ENCODE measurements around the gene SH3BGRL2.
"Not testable (repeated sequence)": the region's sequence is repeated elsewhere in the genome, so short reads cannot be mapped to it uniquely, and the experiment has no call there.

Gene SH3BGRL2

GRCh38 chr6:79614326-79615305 lies 16.5 kb upstream of the SH3BGRL2 start:
- DNase-seq (ENCODE audit: low spot score), result no peak

- no peak for DNase-seq (ENCODE audit: low spot score)
Measured at GRCh38 chr6:79617518-79617941, 13.6 kb upstream of the SH3BGRL2 start.

DNA sequence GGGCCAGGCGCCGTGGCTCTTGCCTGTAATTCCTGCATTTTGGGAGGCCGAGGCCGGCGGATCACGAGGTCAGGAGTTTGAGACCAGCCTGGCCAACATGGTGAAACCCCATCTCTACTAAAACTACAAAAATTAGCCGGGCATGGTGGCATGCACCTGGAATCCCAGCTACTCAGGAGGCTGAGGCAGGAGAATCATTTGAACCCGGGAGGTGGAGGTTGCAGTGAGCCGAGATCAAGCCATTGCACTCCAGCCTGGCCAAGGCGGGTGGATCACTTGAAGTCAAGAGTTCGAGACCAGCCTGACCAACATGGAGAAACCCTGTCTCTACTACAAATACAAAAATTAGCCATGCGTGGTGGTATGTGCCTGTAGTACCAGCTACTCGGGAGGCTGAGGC lies 12.7 kb upstream of the SH3BGRL2 start:
- DNase-seq (ENCODE audit: low spot score), result not testable (repeated sequence)

DNA sequence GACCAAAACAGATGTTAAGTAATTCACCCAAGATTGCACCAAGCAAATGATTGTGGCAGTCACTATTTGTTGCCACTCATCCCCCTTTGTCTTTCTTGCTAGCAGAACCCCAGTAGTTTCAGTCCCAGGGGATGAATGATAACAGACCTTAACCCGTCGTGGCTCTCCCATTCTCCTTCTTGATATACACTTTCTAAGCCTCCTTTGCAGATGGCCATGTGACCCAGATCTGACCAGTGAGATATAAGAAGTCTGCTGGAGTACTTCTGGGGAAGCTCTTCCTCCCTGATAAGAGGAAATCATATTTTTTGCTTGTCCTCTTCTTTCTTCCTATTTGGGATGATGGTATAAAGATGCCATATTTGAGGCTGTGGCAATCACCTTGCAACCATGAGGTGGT lies 9.6 kb upstream of the SH3BGRL2 start:
- no peak for DNase-seq (ENCODE audit: low spot score)

- no peak for DNase-seq (ENCODE audit: low spot score)
Measured at GRCh38 chr6:79622364-79622763, 8.8 kb upstream of the SH3BGRL2 start.

DNA sequence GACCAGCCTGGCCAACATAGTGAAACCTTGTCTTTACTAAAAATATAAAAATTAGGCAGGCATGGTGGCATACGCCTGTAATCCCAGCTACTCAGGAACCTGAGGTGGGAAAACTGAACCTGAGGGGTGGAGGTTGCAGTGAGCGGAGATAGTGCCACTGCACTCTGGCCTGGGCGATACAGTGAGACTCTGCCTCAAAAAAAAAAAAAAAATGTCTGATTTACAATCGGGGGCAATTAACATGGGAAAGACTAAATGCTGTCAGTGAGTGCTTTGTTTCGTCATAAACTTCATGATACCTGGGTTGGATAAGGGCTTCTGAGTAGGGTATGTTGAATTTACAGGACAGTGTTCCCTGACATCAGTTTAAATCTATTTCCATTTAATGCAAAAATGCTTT lies 8.0 kb upstream of the SH3BGRL2 start:
- no peak for DNase-seq (ENCODE audit: low spot score)

DNA sequence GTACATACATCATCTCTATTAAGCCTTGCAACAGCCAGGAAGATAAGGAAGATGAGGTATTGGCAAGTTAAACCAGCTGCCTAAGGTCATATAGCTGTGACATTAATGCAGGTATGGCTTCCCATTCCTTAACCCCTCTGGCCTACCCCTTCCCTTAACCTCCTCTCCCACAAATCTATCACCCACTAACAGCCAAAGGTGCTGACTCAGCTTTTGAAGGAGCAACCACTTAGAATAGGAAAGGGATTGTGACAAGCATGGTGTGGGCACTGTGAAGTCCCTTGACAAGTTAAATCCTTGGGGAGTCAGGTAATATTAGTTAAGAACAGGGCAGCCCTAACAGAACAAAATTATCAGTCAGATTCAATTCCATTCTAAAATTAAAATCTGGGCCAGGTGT lies 5.4 kb upstream of the SH3BGRL2 start:
- no peak for DNase-seq (ENCODE audit: low spot score)

GRCh38 chr6:79626811-79627210 lies 4.3 kb upstream of the SH3BGRL2 start:
- DNase-seq (ENCODE audit: low spot score), result no peak

- DNase-seq (ENCODE audit: low spot score), result no peak
Measured at GRCh38 chr6:79627422-79627821, 3.7 kb upstream of the SH3BGRL2 start.

- DNase-seq (ENCODE audit: low spot score), result no peak
Measured at GRCh38 chr6:79628466-79629288, 2.5 kb upstream of the SH3BGRL2 start.

DNA sequence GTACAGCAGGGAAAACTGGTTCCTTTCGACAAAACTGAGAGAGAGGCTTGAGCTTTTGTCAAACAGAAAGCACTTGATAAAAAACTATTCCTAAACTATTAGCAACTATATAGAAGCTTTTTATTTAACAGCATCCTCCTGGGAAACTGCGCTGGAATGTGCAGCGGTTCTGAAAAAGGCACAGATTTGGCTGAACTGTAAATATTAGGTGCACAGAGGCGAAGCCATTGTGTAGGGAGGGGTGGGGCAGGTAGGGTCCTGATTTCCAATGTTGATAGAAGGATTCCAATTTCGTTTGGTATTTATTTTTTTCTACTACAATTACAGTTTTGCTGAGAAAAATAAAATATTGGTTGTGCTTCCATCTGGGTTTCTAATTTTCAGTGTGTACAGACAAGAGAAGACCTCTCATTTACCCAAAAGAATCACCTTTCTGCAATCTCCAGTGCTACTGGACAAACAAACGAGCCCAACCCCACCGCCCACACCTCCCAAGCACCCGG lies 698 bp upstream of the SH3BGRL2 start:
- no peak for DNase-seq (ENCODE audit: low spot score)

DNA sequence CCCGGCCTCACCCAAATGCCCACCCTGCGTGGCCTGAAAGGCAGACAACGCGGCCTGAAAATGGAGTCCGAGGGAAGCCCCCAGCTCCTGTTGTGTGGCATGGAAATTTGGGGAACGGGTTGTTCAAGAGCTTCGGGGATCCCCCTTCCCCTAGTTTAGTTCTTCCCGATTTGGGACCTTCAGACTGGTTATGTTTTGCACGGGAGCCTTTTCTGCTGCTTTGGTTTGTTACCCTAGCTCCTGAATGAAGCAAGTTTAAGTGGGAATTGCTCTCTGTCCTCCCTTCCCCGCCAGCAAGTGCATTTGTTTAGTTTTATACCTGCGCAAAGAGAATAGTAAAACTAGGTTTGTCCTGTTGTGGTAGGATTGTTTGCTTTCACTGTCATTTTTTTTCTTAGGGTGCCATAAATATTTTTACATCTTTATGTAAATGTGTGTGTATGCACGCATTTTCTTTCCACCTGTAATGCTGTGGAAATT lies 604 bp downstream of the SH3BGRL2 start:
- no peak for DNase-seq (ENCODE audit: low spot score)

GRCh38 chr6:79632580-79632979 lies 1.5 kb downstream of the SH3BGRL2 start:
- DNase-seq (ENCODE audit: low spot score), result no peak

DNA sequence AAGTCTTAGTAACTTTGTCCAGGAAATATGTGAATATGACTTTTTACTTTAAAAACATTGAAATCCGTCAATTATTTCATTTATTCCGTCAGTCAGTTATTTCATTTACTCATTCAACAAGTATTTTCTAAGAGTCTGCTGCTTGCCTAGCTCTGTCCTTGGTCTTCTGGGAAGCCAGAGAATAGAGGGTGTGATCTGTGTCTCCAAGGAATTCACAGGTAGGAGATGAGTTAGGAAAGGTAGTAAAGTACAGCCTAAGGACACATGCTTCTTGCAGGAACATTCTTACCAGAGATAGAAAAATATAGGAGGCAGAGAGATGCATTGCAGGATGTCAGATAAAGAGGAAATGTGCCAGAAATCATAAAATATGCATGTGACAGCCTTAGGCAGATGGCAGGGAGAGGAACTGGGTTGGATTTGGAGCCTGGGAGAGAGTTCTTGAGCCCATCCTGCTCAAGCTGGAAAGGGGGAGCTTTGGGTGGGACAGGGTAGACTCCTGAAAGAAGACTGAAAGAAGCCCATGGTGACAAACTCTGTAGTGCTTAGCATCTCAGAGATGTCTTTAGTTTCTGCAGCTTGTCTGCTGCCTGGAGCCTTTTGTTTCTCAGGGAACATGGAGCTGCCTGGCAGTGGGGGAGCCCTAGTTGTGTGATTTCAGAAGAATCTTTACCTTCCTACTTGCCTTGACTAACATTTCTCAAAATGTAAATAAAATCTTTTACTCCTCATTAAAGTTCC lies 3.5 kb downstream of the SH3BGRL2 start:
- no peak for DNase-seq (ENCODE audit: low spot score)

DNA sequence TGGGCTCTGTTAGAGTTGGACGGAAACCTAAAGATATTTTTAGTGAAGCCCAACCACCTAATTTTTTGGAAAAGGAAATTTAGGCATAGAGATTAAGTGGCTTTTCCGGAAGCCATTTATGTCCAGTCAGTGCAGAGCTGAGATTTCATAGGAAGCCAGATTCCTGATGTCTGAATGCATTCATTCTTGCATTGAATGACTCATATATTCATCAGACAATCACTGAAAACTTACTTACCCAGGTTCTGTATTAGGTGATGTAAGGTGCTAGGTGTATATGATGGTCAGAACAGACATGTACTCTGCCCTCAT lies 4.1 kb downstream of the SH3BGRL2 start:
- DNase-seq (ENCODE audit: low spot score), result no peak

- no peak for DNase-seq (ENCODE audit: low spot score)
Measured at GRCh38 chr6:79636673-79637072, 5.5 kb downstream of the SH3BGRL2 start.

DNA sequence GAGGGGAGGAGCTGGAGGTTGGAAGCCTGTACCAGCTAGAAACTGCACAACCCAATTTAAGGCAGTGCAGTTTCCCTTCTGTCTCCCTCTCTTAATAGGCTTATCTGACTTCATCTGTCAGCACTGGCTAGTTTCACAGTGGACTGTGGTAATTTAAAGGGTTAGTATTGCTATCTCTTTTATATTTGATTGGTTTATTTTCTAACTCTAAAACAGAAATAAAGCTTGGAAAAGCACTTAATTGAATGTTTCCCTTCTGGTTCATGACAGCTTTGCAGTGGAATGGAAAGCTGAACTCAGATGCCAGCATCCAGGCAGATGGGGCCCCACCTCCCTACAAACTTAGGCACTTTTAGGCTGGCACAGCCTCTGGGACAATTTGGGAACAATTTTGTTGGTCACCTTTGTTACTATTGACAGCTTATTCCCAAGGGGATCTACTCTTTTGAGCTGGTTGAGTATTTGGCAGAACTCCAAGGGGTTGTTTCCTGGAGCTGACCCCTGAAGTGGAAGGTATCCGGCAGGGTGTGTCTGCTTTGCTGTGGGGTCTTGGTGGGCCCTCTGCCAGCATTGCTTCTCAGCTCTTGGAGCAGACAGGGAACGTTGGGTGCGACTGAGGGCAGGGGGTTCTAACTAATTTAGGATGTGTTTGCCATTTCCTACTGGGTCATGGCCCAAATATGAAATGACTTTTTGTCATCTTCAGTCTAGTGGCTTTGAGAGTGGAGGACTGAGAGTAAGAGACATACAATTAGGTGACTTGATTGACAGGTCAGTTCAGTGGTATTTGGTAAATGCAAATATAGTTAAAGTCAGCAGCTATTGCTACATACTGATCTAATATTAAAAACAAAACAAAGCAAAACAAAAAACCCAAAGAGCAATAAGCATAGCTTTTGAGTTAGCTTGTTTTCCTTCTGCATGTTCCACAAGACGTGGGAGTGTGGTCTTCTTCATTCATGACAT lies 9.3 kb downstream of the SH3BGRL2 start:
- no peak for DNase-seq (ENCODE audit: low spot score)

GRCh38 chr6:79646006-79646405 lies 14.9 kb downstream of the SH3BGRL2 start:
- no peak for DNase-seq (ENCODE audit: low spot score)

GRCh38 chr6:79646561-79646960 lies 15.4 kb downstream of the SH3BGRL2 start:
- DNase-seq (ENCODE audit: low spot score), result no peak

GRCh38 chr6:79647741-79648140 lies 16.6 kb downstream of the SH3BGRL2 start:
- no peak for DNase-seq (ENCODE audit: low spot score)

DNA sequence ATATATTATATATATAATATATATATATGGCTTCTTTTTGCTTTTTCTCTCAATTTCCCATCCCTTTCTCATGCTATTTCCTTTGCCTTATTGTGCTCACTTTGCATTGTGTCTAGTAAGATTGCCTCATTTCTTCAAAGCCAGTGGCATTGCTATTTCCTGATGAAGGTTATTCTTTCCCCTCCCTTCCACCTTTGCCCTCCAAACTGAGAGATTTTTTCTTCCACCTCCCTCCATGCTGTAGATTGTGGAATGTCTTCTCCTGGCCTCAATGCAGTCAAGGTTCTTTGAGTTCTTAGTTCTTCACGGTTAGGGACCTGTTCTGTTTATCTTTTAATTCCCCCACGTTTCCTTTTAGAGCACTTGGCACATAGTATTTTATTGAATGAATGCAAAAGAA lies 17.2 kb downstream of the SH3BGRL2 start:
- no peak for DNase-seq (ENCODE audit: low spot score)
